Mesendoderm (in vitro differentiated cells): ENCODE measurements around the gene KCNJ6.

Experiments
- DNase-seq: peaks from one replicate; pipeline ENCODE4 v3.0.0; 2013
- H2AK5ac ChIP-seq: 2 replicates; pipeline ENCODE4 v1.6.1; 2013; ENCODE audit warnings: low read length, inconsistent platforms
- H2BK120ac ChIP-seq: 2 replicates; pipeline ENCODE4 v1.6.1; 2013; ENCODE audit warnings: low read depth, mild to moderate bottlenecking, low read length, moderate library complexity, mixed read lengths
- H2BK15ac ChIP-seq: replicated peaks from 2 replicates; pipeline ENCODE4 v1.6.1; 2013; ENCODE audit warnings: low read depth, mild to moderate bottlenecking, moderate library complexity
- H2BK5ac ChIP-seq: 2 replicates; pipeline ENCODE4 v1.6.1; 2013; ENCODE audit warnings: low read length, inconsistent platforms
- H3K18ac ChIP-seq: 2 replicates; pipeline ENCODE4 v1.6.1; 2013; ENCODE audit warnings: mild to moderate bottlenecking, low read length, mixed read lengths
- H3K23ac ChIP-seq: one replicate; pipeline ENCODE4 v1.6.1; 2013; ENCODE audit warnings: low read length
- H3K27ac ChIP-seq: 2 replicates; pipeline ENCODE4 v1.5.1; 2013; ENCODE audit warnings: low read depth, mild to moderate bottlenecking, inconsistent platforms, low read length, moderate library complexity
- H3K27me3 ChIP-seq: 2 replicates; pipeline ENCODE4 v1.6.1; 2013; ENCODE audit warnings: low read length, control low read depth, mild to moderate bottlenecking, inconsistent platforms; ENCODE audit not compliant: insufficient read depth, poor library complexity
- H3K36me3 ChIP-seq: 2 replicates; pipeline ENCODE4 v1.6.1; 2013; ENCODE audit warnings: low read length, inconsistent platforms; ENCODE audit not compliant: control insufficient read depth, insufficient read depth
- H3K4ac ChIP-seq: one replicate; pipeline ENCODE4 v1.6.1; 2013; ENCODE audit warnings: low read depth, mild to moderate bottlenecking, low read length, moderate library complexity
- H3K4me1 ChIP-seq: 2 replicates; pipeline ENCODE4 v1.6.1; 2013; ENCODE audit warnings: low read depth, low read length, inconsistent platforms; ENCODE audit not compliant: control insufficient read depth
- H3K4me2 ChIP-seq: 2 replicates; pipeline ENCODE4 v1.6.1; 2013; ENCODE audit warnings: low read length
- H3K4me3 ChIP-seq: 2 replicates; pipeline ENCODE4 v1.5.1; 2013; ENCODE audit warnings: mild to moderate bottlenecking, low read length
- H3K56ac ChIP-seq: one replicate; pipeline ENCODE4 v1.6.1; 2013; ENCODE audit warnings: low read length
- H3K79me1 ChIP-seq: 2 replicates; pipeline ENCODE4 v1.6.1; 2013; ENCODE audit warnings: low read length, inconsistent platforms
- H3K79me2 ChIP-seq: 2 replicates; pipeline ENCODE4 v1.6.1; 2013; ENCODE audit warnings: mild to moderate bottlenecking, low read length; ENCODE audit not compliant: control insufficient read depth, insufficient read depth
- H3K9ac ChIP-seq: 2 replicates; pipeline ENCODE4 v1.6.1; 2013; ENCODE audit warnings: low read length, inconsistent platforms
- H4K5ac ChIP-seq: one replicate; pipeline ENCODE4 v1.6.1; 2013; ENCODE audit warnings: low read length
- H4K8ac ChIP-seq: one replicate; pipeline ENCODE4 v1.6.1; 2013; ENCODE audit warnings: low read depth, mild to moderate bottlenecking, control low read depth, low read length, moderate library complexity
- WGBS: extraction: QIAGEN DNeasy Blood & Tissue Kit; methylation state at CpG from one replicate; pipeline ENCODE4 v1.1.7; 2013; ENCODE audit warnings: low lambda C conversion rate, missing lambda C conversion rate; ENCODE audit not compliant: insufficient coverage; ENCODE audit errors: extremely low coverage; 5-methylcytosine and 5-hydroxymethylcytosine counted together

KCNJ6 gene

DNA sequence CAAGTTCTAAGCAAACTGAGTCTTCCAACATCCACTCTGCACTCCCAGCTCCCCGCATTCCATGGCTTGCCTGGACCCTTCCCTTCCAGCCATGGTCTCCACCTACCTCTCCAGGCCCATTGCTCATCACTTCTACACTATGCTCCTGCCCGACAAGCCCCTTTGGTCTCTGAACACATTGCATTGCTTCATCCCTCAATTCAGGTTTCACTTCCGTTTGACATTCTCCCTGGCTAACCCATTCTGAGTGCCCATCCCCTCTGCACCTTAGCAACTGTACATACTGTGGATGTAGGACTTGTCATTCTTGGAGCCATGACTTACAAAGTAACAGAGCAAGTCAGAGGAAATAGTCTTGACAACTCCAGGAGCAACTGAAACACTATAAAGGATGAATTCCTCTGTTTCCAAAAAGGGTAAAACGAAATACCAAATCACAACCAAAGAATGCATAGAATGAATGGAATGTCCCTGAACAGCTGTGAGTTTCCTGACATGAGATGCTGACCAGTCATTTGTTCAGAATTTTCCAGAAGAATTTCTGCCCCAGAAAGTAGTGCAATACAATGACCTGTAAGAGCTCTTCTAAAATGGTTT is 66.7 kb downstream of the KCNJ6 start:
- Histone ChIP-seq H3K79me2 (no peaks in the 10 kb centered on the region), H3K4me3 (no peak overlapping the region), H3K27me3 (no peaks in the 10 kb centered on the region), H4K8ac (no peak overlapping the region), H3K4me1 (peaks cover 3% of the 10 kb centered on the region), H3K4ac (no peak overlapping the region), H3K79me1 (no peaks in the 10 kb centered on the region), H3K23ac (no peak overlapping the region), H2BK5ac (no peak overlapping the region), H2BK120ac (no peak overlapping the region), H2BK15ac (no peak overlapping the region), H3K36me3 (no peaks in the 10 kb centered on the region), H2AK5ac (peak overlapping the region; percentile 43), H3K27ac (no peak overlapping the region), H3K9ac (no peak overlapping the region), H3K4me2 (no peak overlapping the region), H3K56ac (no peak overlapping the region), H4K5ac (no peak overlapping the region), H3K18ac (no peak overlapping the region)
- no CpG with 5 or more reads among the region's 4 CpGs for WGBS
- DNase-seq: peak; percentile 82

DNA sequence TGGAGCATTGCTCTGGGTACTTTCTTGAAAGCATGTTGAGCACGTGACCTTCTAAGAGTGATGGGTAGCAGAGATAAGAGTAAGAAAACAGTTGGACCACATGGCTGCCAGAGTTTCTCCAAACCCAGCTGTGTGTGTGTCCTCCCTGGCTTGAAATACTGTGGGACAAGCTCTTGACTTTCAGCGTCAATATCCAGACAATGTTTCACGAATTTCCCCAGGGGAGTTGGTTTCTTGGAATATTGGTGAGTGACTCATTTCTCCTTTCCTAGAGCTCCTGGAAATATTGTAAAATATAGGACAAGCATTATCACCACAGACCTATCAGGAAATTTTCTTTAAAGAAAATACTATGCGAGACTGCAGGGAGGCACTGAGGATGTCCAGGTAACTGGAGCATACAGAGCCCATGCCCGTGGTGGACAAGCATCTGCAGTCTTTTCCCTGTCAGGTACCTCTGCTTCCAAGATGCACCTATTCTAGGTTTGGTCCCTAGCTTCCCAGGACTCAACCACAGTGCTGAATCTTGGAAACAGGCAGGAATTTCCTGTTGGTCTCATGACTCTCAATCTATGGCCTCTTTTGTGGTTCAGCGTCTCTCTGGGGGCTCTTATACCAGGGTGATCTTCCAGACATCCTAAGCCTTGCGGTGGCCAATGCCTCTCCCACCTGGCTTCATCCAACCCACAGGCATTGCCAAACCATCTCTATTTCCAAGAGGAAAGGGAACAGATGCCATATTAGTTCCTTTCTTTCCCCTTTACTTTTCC is 67.4 kb downstream of the KCNJ6 start:
- H3K27me3 ChIP-seq: no peaks in the 10 kb centered on the region
- H3K23ac ChIP-seq: no peak overlapping the region
- H2AK5ac ChIP-seq: no peak overlapping the region
- H3K36me3 ChIP-seq: no peaks in the 10 kb centered on the region
- H3K4me2 ChIP-seq: no peak overlapping the region
- no peak overlapping the region for H4K5ac ChIP-seq
- no peak overlapping the region for H3K4me3 ChIP-seq
- no peak overlapping the region for H3K27ac ChIP-seq
- no peaks in the 10 kb centered on the region for H3K79me1 ChIP-seq
- no peak overlapping the region for H2BK5ac ChIP-seq
- H4K8ac ChIP-seq: no peak overlapping the region
- H3K9ac ChIP-seq: no peak overlapping the region
- no peak overlapping the region for H3K18ac ChIP-seq
- no peak overlapping the region for H3K4ac ChIP-seq
- no peak overlapping the region for H2BK120ac ChIP-seq
- H3K4me1 ChIP-seq: peaks cover 3% of the 10 kb centered on the region
- H3K79me2 ChIP-seq: no peaks in the 10 kb centered on the region
- no CpG with 5 or more reads among the region's 7 CpGs for WGBS
- H2BK15ac ChIP-seq: no peak overlapping the region
- no peak overlapping the region for H3K56ac ChIP-seq
- DNase-seq: no peak

DNA sequence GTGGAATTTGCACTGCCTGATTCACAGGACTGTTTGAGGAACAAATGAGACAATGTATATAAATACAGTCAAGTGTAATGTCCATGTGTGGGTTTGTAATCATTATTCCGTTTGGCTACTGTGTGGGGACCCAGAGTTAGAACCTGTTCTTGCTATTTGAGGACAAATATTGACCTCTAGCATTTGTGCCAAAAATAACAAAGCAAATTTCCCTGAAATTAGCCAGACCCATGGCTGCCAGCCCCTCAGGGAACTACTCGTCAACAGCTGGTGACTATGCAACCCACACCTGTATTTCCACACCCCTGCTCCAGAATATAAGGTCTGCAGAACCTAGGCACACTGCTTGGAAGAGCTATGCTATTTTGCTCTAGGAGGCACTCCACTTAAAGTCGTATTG is 70.7 kb downstream of the KCNJ6 start:
- no peak for DNase-seq
- Histone ChIP-seq H3K23ac (no peak overlapping the region), H4K5ac (no peak overlapping the region), H3K9ac (no peak overlapping the region), H3K4me2 (no peak overlapping the region), H2AK5ac (no peak overlapping the region), H3K27me3 (no peaks in the 10 kb centered on the region), H2BK120ac (no peak overlapping the region), H3K79me2 (no peaks in the 10 kb centered on the region), H3K4me3 (no peak overlapping the region), H3K56ac (no peak overlapping the region), H3K18ac (no peak overlapping the region), H3K4ac (no peak overlapping the region), H2BK15ac (no peak overlapping the region), H3K36me3 (no peaks in the 10 kb centered on the region), H3K27ac (no peak overlapping the region), H4K8ac (no peak overlapping the region), H2BK5ac (no peak overlapping the region), H3K79me1 (no peaks in the 10 kb centered on the region), H3K4me1 (peaks cover 3% of the 10 kb centered on the region)
- no CpG with 5 or more reads among the region's 3 CpGs for WGBS

DNA sequence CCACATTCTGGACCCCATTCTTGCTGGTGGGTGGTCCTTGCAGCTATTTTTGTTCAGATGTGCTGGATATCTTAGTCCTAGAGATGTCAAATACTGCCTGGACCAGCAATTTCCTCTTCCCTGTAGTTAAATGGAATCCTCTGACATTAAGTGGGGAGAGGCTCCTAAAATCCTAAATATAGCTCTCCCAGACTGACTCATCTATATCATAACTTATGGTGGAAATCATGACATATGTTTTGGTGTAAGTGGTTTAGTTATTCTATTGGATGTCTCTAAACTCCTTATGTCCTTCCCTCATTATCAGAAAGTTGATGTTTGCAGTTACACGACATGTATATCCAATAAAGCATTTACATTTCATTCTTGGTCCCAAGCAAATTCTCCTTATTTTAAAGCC is 73.1 kb downstream of the KCNJ6 start:
- Histone ChIP-seq H3K4me2 (no peak overlapping the region), H3K4ac (no peak overlapping the region), H3K23ac (no peak overlapping the region), H3K9ac (no peak overlapping the region), H2BK5ac (no peak overlapping the region), H3K18ac (no peak overlapping the region), H4K5ac (no peak overlapping the region), H3K56ac (no peak overlapping the region), H2AK5ac (no peak overlapping the region), H3K27me3 (no peaks in the 10 kb centered on the region), H2BK15ac (no peak overlapping the region), H3K36me3 (no peaks in the 10 kb centered on the region), H3K4me3 (no peak overlapping the region), H3K4me1 (no peaks in the 10 kb centered on the region), H3K27ac (no peak overlapping the region), H2BK120ac (no peak overlapping the region), H4K8ac (no peak overlapping the region), H3K79me2 (no peaks in the 10 kb centered on the region), H3K79me1 (no peaks in the 10 kb centered on the region)
- DNase-seq: no peak
- no CpG with 5 or more reads among the region's 1 CpG for WGBS

DNA sequence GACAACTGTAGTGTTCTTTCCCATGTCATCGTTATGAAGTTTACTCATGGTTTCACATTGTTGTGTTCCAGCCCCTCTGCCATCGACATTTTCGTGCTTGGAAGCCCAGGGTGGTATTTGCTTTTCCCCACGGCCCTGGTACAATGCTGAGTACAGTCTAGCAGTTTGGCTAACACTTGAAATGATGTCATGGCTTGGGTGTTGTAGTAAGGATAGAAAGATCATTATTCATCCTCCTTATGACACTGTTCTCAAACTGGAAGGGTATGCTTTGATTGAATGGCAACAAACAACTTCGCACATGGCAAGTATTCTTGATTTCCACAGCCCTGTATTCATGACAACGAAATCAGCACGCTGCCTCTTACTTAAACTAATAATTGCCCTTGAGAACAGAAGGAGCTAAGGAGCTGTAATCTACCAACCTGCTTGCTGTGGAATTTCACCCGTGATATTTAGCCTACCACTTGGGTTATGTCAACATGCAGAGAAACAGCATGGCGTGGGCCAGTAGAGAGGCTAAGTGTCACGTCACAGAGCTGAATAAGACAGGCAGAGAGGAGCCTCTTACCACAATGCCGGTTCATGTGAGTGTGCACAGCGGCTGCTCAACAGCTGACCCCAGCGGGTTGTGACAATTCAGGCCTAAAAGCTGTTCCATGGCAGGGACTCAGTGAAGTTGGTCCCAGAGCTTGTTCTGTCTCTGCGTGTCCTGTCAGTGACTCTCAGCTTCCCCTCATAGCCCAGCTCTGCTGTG is 73.9 kb downstream of the KCNJ6 start:
- no peak overlapping the region for H3K27ac ChIP-seq
- H2BK15ac ChIP-seq: no peak overlapping the region
- no peaks in the 10 kb centered on the region for H3K79me1 ChIP-seq
- H3K56ac ChIP-seq: no peak overlapping the region
- H3K18ac ChIP-seq: no peak overlapping the region
- no peak overlapping the region for H2BK5ac ChIP-seq
- no peak overlapping the region for H4K8ac ChIP-seq
- no peak overlapping the region for H3K23ac ChIP-seq
- H3K79me2 ChIP-seq: no peaks in the 10 kb centered on the region
- H3K4ac ChIP-seq: no peak overlapping the region
- no peak overlapping the region for H3K9ac ChIP-seq
- no peaks in the 10 kb centered on the region for H3K27me3 ChIP-seq
- no peaks in the 10 kb centered on the region for H3K4me1 ChIP-seq
- no peak overlapping the region for H4K5ac ChIP-seq
- DNase-seq: no peak
- no peak overlapping the region for H3K4me3 ChIP-seq
- H3K36me3 ChIP-seq: no peaks in the 10 kb centered on the region
- H3K4me2 ChIP-seq: no peak overlapping the region
- no CpG with 5 or more reads among the region's 14 CpGs for WGBS
- H2AK5ac ChIP-seq: no peak overlapping the region
- no peak overlapping the region for H2BK120ac ChIP-seq
